IMR-90 (cell line): ENCODE measurements around the gene CAAP1. TPM values are rescaled to one million over a fixed set of nuclear protein-coding genes. Genes with fewer than 3 reads are reported as not detected.

ENCODE experiments used
- ATAC-seq: fragments of 200-7000 bp; cut with Tn5 transposase; 2 replicates; pipeline ENCODE4 v1.9.1; 2020; ENCODE audit warnings: low read depth, mild to moderate bottlenecking, moderate library complexity
- BruUV-seq: library from RNA; stranded (reverse); fragments of 400-500 nt; replicated peaks from 2 replicates; lab custom pipeline; 2021; lab: Mats Ljungman, UMichigan
- CTCF ChIA-PET: fragments of 300-600 bp; formaldehyde crosslinking; extraction: SDS; loops from one replicate; lab custom pipeline; 2021; ENCODE audit warnings: antibody characterized with exemption; lab: Yijun Ruan, JAX
- POLR2A ChIA-PET: fragments of 300-600 bp; sonication (Branson Sonifier 250); formaldehyde crosslinking; loops from one replicate; lab custom pipeline; 2022; ENCODE audit warnings: antibody characterized with exemption; ENCODE audit not compliant: unreplicated experiment; lab: Charles Lee
- DNase-seq: peaks from one replicate; pipeline ENCODE4 v3.0.0; 2013
- H2AFZ ChIP-seq: replicated peaks from 2 replicates; pipeline ENCODE3; 2013; ENCODE audit warnings: low read length, mild to moderate bottlenecking; ENCODE audit not compliant: poor library complexity
- H2AK5ac ChIP-seq: 2 replicates; pipeline ENCODE4 v1.6.1; 2013; ENCODE audit warnings: low read depth, low read length, inconsistent platforms
- H2AK9ac ChIP-seq: replicated peaks from 2 replicates; pipeline ENCODE3; 2013; ENCODE audit warnings: mild to moderate bottlenecking, low read depth, low read length, moderate library complexity; ENCODE audit not compliant: poor library complexity
- H2BK120ac ChIP-seq: 2 replicates; pipeline ENCODE4 v1.6.1; 2013; ENCODE audit warnings: low read depth, low read length, inconsistent platforms
- H2BK15ac ChIP-seq: 3 replicates; pipeline ENCODE4 v1.6.1; 2013; ENCODE audit warnings: low read depth, low read length, inconsistent platforms
- H2BK20ac ChIP-seq: 2 replicates; pipeline ENCODE4 v1.6.1; 2013; ENCODE audit warnings: low read depth, mild to moderate bottlenecking, inconsistent platforms, low read length, moderate library complexity
- H2BK5ac ChIP-seq: 2 replicates; pipeline ENCODE4 v1.6.1; 2013; ENCODE audit warnings: mild to moderate bottlenecking, low read depth, low read length, inconsistent platforms; ENCODE audit not compliant: poor library complexity, severe bottlenecking
- H3K14ac ChIP-seq: replicated peaks from 2 replicates; pipeline ENCODE4 v1.6.1; 2013; ENCODE audit warnings: low read depth, low read length, inconsistent platforms
- H3K18ac ChIP-seq: 2 replicates; pipeline ENCODE4 v1.6.1; 2013; ENCODE audit warnings: low read depth, low read length, control low read depth
- H3K23ac ChIP-seq: 2 replicates; pipeline ENCODE4 v1.6.1; 2013; ENCODE audit warnings: low read depth, low read length, inconsistent platforms
- H3K27ac ChIP-seq: 2 replicates; pipeline ENCODE4 v1.5.1; 2013; ENCODE audit warnings: mild to moderate bottlenecking, control low read depth, low read length; ENCODE audit not compliant: insufficient read depth
- H3K27me3 ChIP-seq: 2 replicates; pipeline ENCODE4 v1.6.1; 2013; ENCODE audit warnings: low read length; ENCODE audit not compliant: control insufficient read depth, insufficient read depth
- H3K36me3 ChIP-seq: 2 replicates; pipeline ENCODE4 v1.6.1; 2013; ENCODE audit warnings: low read length, mixed read lengths; ENCODE audit not compliant: control insufficient read depth, insufficient read depth
- H3K4ac ChIP-seq: 2 replicates; pipeline ENCODE4 v1.6.1; 2013; ENCODE audit warnings: low read depth, low read length, inconsistent platforms
- H3K4me1 ChIP-seq: 2 replicates; pipeline ENCODE4 v1.6.1; 2013; ENCODE audit warnings: low read length, mixed read lengths; ENCODE audit not compliant: control insufficient read depth, insufficient read depth
- H3K4me2 ChIP-seq: 2 replicates; pipeline ENCODE4 v1.6.1; 2013; ENCODE audit warnings: low read depth, mild to moderate bottlenecking, control low read depth, low read length, moderate library complexity
- H3K4me3 ChIP-seq: 2 replicates; pipeline ENCODE4 v1.5.1; 2013; ENCODE audit warnings: low read depth, mild to moderate bottlenecking, control low read depth, low read length, moderate library complexity; ENCODE audit not compliant: insufficient read depth
- H3K56ac ChIP-seq: 2 replicates; pipeline ENCODE4 v1.6.1; 2013; ENCODE audit warnings: low read length, inconsistent platforms; ENCODE audit not compliant: insufficient read depth; ENCODE audit errors: extremely low read depth
- H3K79me1 ChIP-seq, 2 experiments: 2 replicates each; pipeline ENCODE4 v1.6.1; 2013; ENCODE audit warnings: low read length in 2 of 2, inconsistent platforms in 1 of 2, low read depth in 1 of 2
- H3K9ac ChIP-seq: 2 replicates; pipeline ENCODE4 v1.6.1; 2013; ENCODE audit warnings: low read depth, low read length, control low read depth
- H3K9me1 ChIP-seq: 2 replicates; pipeline ENCODE4 v1.6.1; 2013; ENCODE audit warnings: low read length, inconsistent platforms; ENCODE audit not compliant: insufficient read depth
- H3K9me3 ChIP-seq: 2 replicates; pipeline ENCODE4 v1.6.1; 2013; ENCODE audit warnings: low read length; ENCODE audit not compliant: control insufficient read depth, insufficient read depth
- H4K20me1 ChIP-seq: 2 replicates; pipeline ENCODE4 v1.6.1; 2013; ENCODE audit warnings: low read length, inconsistent platforms; ENCODE audit not compliant: insufficient read depth
- H4K5ac ChIP-seq: 2 replicates; pipeline ENCODE4 v1.6.1; 2013; ENCODE audit warnings: mild to moderate bottlenecking, low read depth, low read length, control low read depth
- H4K8ac ChIP-seq, 2 experiments: 2 replicates each; pipeline ENCODE4 v1.6.1; 2013; ENCODE audit warnings: low read depth in 2 of 2, low read length in 2 of 2, control low read depth in 1 of 2, inconsistent platforms in 1 of 2
- H4K91ac ChIP-seq: 2 replicates; pipeline ENCODE4 v1.6.1; 2013; ENCODE audit warnings: low read depth, low read length, inconsistent platforms; ENCODE audit not compliant: insufficient read depth
- BHLHE40 ChIP-seq: fragments of 150-350 bp; IDR thresholded peaks from 2 replicates; pipeline ENCODE4 v1.6.1; 2016; ENCODE audit warnings: mild to moderate bottlenecking, low read depth, low read length
- CEBPB ChIP-seq: IDR thresholded peaks from 2 replicates; pipeline ENCODE4 v1.6.1; 2012; ENCODE audit warnings: low read depth, low read length, improper control_type of control experiment
- ELK1 ChIP-seq: fragments of 150-350 bp; IDR thresholded peaks from 2 replicates; pipeline ENCODE4 v1.6.1; 2016; ENCODE audit warnings: low read depth, mild to moderate bottlenecking, low read length, moderate library complexity, borderline replicate concordance
- FOS ChIP-seq: fragments of 150-350 bp; IDR thresholded peaks from 2 replicates; pipeline ENCODE4 v1.6.1; 2016; ENCODE audit warnings: low read depth, low read length
- MAZ ChIP-seq: IDR thresholded peaks from 2 replicates; pipeline ENCODE4 v1.6.1; 2012; ENCODE audit warnings: low read depth, mild to moderate bottlenecking, low read length, improper control_type of control experiment, moderate library complexity, borderline replicate concordance
- NFE2L2 ChIP-seq: fragments of 150-350 bp; IDR thresholded peaks from 2 replicates; pipeline ENCODE4 v1.6.1; 2016; ENCODE audit warnings: low read depth, mild to moderate bottlenecking, low read length
- POLR2A ChIP-seq: IDR thresholded peaks from 2 replicates; pipeline ENCODE4 v1.6.1; 2012; ENCODE audit warnings: mild to moderate bottlenecking, low read depth, low read length
- RAD21 ChIP-seq: IDR thresholded peaks from 2 replicates; pipeline ENCODE4 v1.6.1; 2012; ENCODE audit warnings: low read length, improper control_type of control experiment
- RCOR1 ChIP-seq: IDR thresholded peaks from 2 replicates; pipeline ENCODE4 v1.6.1; 2012; ENCODE audit warnings: mild to moderate bottlenecking, low read length, improper control_type of control experiment; ENCODE audit not compliant: insufficient replicate concordance
- RFX5 ChIP-seq: IDR thresholded peaks from 2 replicates; pipeline ENCODE4 v1.8.0; 2012; ENCODE audit warnings: low read depth, mild to moderate bottlenecking, low read length, moderate library complexity
- USF2 ChIP-seq: fragments of 150-350 bp; IDR thresholded peaks from 2 replicates; pipeline ENCODE4 v1.6.1; 2017; ENCODE audit warnings: mild to moderate bottlenecking, antibody characterized with exemption, low read length, low read depth
- dilution Hi-C: fragments of 300-500 bp; cut with HindIII; formaldehyde crosslinking; loops from one replicate; pipeline ENCODE4 v1.14.3; 2018; ENCODE audit warnings: low sequenced_read_pairs; ENCODE audit not compliant: unreplicated experiment
- in situ Hi-C: fragments of 300-500 bp; cut with MboI; formaldehyde crosslinking; loops from 3 replicates; pipeline ENCODE4 v1.14.3; 2019; ENCODE audit warnings: low sequenced_read_pairs, inconsistent platforms, mixed read lengths
- intact Hi-C: fragments of 100-400 bp; cut with micrococcal nuclease; formaldehyde crosslinking; loops from 2 replicates; pipeline ENCODE4 v1.10.0; 2022
- polyA plus RNA-seq, 3 experiments: library from polyadenylated mRNA; depleted of rRNA; stranded (reverse); fragments of >200 nt; gene quantifications; 2 replicates each; pipeline ENCODE4 v1.2.3, GENCODE V29; 2012; ENCODE audit warnings: low replicate concordance in 1 of 3
- total RNA-seq: library from RNA; depleted of rRNA; stranded (reverse); fragments of >200 nt; gene quantifications from 2 replicates; pipeline ENCODE4 v1.2.3, GENCODE V29; 2012

Gene CAAP1
- total and polyA plus RNA-seq, 2 of the 4 experiments (the other 2 are of a cell fraction) = 6.1 to 9.0 TPM

- dilution Hi-C loops = no loop called here
- Histone ChIP-seq H4K5ac (no peak overlapping the region), H2BK20ac (no peak overlapping the region), H3K56ac (no peak overlapping the region), H2BK15ac (no peak overlapping the region), H2AFZ (no peak overlapping the region), H3K9me3 (no peaks in the 10 kb centered on the region), H3K4me3 (no peak overlapping the region), H2BK120ac (no peak overlapping the region), H3K18ac (no peak overlapping the region), H4K20me1 (no peaks in the 10 kb centered on the region), H3K79me1 (no peaks in the 10 kb centered on the region), H2BK5ac (no peak overlapping the region), H4K91ac (no peak overlapping the region), H3K27me3 (no peaks in the 10 kb centered on the region), H2AK5ac (no peak overlapping the region), H3K4me1 (no peaks in the 10 kb centered on the region), H3K4me2 (no peak overlapping the region), H3K9ac (no peak overlapping the region), H3K4ac (no peak overlapping the region), H3K23ac (no peak overlapping the region), H3K36me3 (no peaks in the 10 kb centered on the region), H3K14ac (no peak overlapping the region), H3K27ac (no peak overlapping the region), H3K9me1 (no peaks in the 10 kb centered on the region), H2AK9ac (no peak overlapping the region), H4K8ac (no peak overlapping the region)
- POLR2A ChIA-PET = interaction anchor here (0.5 kb wide), 1 partner anchor 359 kb away, joined by 4 read pairs; no protein-coding TSS in a partner anchor
- DNase-seq (no peak), ATAC-seq (no peak)
- BruUV-seq = no TSS peak
- TF ChIP-seq USF2 (no peak), RFX5 (no peak), CEBPB (no peak), ELK1 (no peak), BHLHE40 (no peak), FOS (no peak), RAD21 (no peak), MAZ (no peak), NFE2L2 (no peak), POLR2A (no peak), RCOR1 (no peak)
- in situ Hi-C loops = no loop called here
- CTCF ChIA-PET = no interaction called here
- intact Hi-C loops = no loop called here
Measured at GRCh38 chr9:26800322-26800721, 92.3 kb downstream of the CAAP1 start.
